ENCODE results near the gene CTSC.

DNA sequence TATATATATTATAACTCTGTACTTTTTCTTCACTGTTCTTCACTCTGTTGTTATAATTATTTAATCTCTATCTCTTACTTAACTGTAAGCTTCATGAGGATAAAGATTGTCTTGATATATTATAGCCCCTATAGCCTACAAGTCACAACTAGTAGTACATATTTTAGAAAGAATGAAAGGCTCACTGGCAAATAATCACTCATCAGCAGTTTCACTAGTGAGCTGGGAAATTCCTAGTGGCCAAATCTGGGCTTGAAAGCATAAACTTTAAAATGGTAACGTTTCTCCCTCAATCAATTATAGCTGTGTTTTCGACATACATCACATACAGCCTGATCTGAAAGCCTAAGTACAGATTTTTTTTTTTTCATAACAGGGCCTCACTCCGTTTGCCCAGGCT is 42.5 kb downstream of the CTSC start:
- TF ChIP-seq CTCF (IDR thresholded peaks at IDR 0.05; ENCODE audit: low read depth, low read length) (no peak), POLR2A (IDR thresholded peaks at IDR 0.05; ENCODE audit: extremely low read depth, insufficient read length) (no peak)
